HG03175 (cell line): Measurements from ENCODE around the gene CYS1.

Experiments used
- ATAC-seq: cut with Tn5 transposase; IDR thresholded peaks from one replicate; pipeline ENCODE4 v1.9.1; 2021; ENCODE audit warnings: mild to moderate bottlenecking, moderate library complexity; ENCODE audit not compliant: unreplicated experiment

The CYS1 gene

GRCh38 chr2:10073706-10074105 lies 6.5 kb downstream of the CYS1 start:
- no peak for ATAC-seq

GRCh38 chr2:10072656-10073480 lies 7.3 kb downstream of the CYS1 start:
- ATAC-seq: peak; percentile 81

- ATAC-seq: no peak
Observed at GRCh38 chr2:10071595-10071994, 8.6 kb downstream of the CYS1 start.

GRCh38 chr2:10071176-10071575 lies 9.0 kb downstream of the CYS1 start:
- ATAC-seq: no peak

- no peak for ATAC-seq
Observed at GRCh38 chr2:10067881-10068280, 12.3 kb downstream of the CYS1 start.

GRCh38 chr2:10067330-10067729 lies 12.9 kb downstream of the CYS1 start:
- no peak for ATAC-seq

- ATAC-seq: no peak
Observed at GRCh38 chr2:10065773-10066055, 14.5 kb downstream of the CYS1 start.

- no peak for ATAC-seq
Observed at GRCh38 chr2:10064932-10065772, 15.1 kb downstream of the CYS1 start.

GRCh38 chr2:10063566-10063965 lies 16.6 kb downstream of the CYS1 start:
- no peak for ATAC-seq

- no peak for ATAC-seq
Observed at GRCh38 chr2:10062931-10063365, 17.3 kb downstream of the CYS1 start.

- ATAC-seq: no peak
Observed at GRCh38 chr2:10061221-10061925, 18.8 kb downstream of the CYS1 start.

GRCh38 chr2:10059552-10060335 lies 20.5 kb downstream of the CYS1 start:
- ATAC-seq: no peak

- ATAC-seq: no peak
Observed at GRCh38 chr2:10059016-10059351, 21.2 kb downstream of the CYS1 start.

- no peak for ATAC-seq
Observed at GRCh38 chr2:10058251-10059015, 21.8 kb downstream of the CYS1 start.

- ATAC-seq: no peak
Observed at GRCh38 chr2:10057231-10058107, 22.7 kb downstream of the CYS1 start.

- no peak for ATAC-seq
Observed at GRCh38 chr2:10056439-10056838, 23.8 kb downstream of the CYS1 start.

- ATAC-seq: no peak
Observed at GRCh38 chr2:10054976-10055375, 25.2 kb downstream of the CYS1 start.

GRCh38 chr2:10054424-10054823 lies 25.8 kb downstream of the CYS1 start:
- no peak for ATAC-seq

GRCh38 chr2:10053351-10053750 lies 26.9 kb downstream of the CYS1 start:
- no peak for ATAC-seq
